ENCODE results near the gene FHIT.

DNA sequence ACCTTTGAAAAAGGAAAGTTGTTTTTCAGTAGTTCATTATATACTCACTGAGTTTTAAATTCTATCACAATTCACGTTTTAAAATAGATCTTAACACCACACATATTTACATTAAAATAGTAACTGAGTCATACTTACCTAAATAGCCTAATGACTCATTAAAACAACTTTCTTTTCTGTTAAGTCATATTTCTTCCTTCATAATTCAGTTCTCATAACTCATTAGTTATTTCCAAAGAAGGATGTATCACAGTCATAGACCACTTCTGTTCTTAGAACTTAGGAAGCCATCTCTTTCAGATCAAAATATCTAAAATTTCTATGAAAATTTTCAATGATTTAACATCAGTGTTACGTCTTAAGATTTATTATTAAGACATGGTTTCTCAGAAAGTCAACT, 885.9 kb downstream of the FHIT start:
- TF ChIP-seq, protein P1, sequence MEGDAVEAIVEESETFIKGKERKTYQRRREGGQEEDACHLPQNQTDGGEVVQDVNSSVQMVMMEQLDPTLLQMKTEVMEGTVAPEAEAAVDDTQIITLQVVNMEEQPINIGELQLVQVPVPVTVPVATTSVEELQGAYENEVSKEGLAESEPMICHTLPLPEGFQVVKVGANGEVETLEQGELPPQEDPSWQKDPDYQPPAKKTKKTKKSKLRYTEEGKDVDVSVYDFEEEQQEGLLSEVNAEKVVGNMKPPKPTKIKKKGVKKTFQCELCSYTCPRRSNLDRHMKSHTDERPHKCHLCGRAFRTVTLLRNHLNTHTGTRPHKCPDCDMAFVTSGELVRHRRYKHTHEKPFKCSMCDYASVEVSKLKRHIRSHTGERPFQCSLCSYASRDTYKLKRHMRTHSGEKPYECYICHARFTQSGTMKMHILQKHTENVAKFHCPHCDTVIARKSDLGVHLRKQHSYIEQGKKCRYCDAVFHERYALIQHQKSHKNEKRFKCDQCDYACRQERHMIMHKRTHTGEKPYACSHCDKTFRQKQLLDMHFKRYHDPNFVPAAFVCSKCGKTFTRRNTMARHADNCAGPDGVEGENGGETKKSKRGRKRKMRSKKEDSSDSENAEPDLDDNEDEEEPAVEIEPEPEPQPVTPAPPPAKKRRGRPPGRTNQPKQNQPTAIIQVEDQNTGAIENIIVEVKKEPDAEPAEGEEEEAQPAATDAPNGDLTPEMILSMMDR (IDR thresholded peaks at IDR 0.05): no peak
- TF ChIP-seq POLR2AphosphoS5 (IDR thresholded peaks at IDR 0.05): no peak
- no peak for TF ChIP-seq POLR2A (IDR thresholded peaks at IDR 0.05; ENCODE audit: low read depth)
- no peak for TF ChIP-seq EP300 (IDR thresholded peaks at IDR 0.05)

Measured in esophagus muscularis mucosa (tissue), 4 donors.